ENCODE measurements around the gene NUP155. TPM values are rescaled to one million over a fixed set of nuclear protein-coding genes. Genes with fewer than 3 reads are reported as not detected.
"Not testable (repeated sequence)": the region's sequence is repeated elsewhere in the genome, so short reads cannot be mapped to it uniquely, and the experiment has no call there.

NUP155 gene
- polyA plus RNA-seq (ENCODE audit: insufficient read length in 4 of 4), result 10 to 100 TPM; 24.1 to 29.3 (median 27.0) TPM

DNA sequence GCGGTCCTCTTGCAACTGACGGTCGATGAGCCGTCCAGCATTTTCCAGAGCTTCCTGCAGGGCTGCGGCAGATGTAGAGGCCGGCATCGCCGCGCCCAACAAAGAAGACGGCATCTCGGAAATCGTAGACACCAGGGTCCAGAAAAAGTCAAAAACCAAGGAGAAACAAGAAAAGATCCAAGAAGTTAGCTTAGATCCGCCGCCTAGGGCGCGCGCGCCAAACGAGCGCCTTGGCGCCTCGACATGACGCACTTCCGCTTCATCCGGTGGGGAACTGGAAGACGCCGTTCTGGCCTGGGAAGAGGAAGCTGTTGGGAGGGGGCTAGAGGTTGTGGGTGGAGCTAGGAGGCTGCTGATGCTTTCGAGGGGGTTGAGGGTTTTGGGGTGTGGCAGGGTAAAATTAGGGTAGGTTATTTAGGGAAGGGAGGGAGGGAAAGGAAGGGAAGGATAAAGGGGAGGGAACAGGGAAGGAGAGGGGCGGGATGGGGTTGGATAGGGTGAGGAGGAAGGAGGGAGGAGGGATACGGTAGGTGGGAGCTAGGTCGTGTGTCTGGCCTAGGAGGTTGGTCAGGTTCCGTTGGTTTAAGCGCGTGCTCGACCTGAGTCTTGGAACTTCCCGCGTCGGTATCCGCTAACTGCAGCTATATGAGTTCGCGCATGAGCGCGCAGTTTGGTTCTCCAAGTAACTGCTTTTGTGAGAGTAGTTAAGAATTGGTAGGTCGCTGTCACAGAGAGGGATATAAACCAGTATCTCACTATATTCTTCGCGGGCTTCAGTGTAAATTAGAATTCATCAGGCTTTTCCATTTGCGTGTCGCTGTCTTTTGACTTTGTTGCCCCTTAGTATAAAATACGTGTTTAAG lies at the start of gene NUP155:
NUP155 (minus strand) TSS at position 243 of the 863 bp plus-strand sequence; CDS start at position 114, 129 bp downstream.
- DNase-seq (ENCODE audit: low read depth in 4 of 4, low spot score in 3 of 4), result peak; percentile 89 to 91 (median 90)

DNA sequence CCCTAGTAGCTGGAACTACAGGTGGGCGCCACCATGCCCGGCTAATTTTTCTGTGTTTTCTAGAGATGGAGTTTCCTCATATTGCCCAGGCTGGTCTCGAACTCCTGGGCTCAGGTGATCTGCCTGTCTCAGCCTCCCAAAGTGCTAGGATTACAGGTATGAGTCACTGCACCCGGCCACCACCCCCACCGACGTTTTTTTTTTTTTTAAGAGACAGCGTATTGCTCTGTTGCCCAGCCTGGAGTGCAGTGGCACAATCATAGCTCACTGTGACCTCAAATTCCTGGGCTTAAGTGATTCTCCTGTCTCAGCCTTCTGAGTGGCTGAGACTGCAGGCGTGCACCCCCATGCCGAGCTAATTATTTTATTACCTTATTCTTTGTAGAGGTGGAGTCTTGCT lies 46.4 kb upstream of the NUP155 start:
- DNase-seq (ENCODE audit: low read depth in 4 of 4, low spot score in 3 of 4), result no peak

DNA sequence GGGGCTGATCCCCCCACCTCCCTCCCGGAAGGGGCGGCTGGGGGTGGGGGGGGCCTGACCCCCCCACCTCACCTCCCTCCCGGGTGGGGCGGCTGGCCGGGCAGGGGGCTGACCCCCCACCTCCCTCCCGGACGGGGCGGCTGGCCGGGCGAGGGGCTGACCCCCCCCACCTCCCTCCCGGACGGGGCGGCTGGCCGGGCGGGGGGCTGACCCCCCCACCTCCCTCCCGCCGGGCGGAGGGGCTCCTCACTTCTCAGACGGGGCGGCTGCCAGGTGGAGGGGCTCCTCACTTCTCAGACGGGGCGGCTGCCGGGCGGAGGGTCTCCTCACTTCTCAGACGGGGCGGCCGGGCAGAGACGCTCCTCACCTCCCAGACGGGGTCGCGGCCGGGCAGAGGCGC lies 44.5 kb upstream of the NUP155 start:
- not testable (repeated sequence) for DNase-seq (ENCODE audit: low read depth in 4 of 4, low spot score in 3 of 4)

DNA sequence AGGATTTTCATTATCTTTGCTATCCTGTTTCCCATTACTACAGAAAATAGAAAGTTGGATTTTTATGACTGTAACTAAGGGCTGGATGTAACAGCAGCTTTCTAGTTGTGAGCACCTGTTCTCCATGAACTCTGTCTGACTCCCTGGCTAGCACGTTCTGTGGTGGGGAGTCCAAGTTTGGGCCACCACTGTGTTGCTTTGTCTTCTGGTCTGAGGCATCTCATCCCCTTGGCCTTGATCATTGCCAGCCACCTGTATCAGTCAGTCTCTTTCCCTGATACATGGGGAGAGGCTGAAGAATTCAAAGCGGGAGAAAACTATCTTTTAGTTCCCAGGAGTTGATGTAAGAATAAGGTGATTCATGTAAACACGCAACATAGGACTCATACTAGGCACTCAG lies 41.6 kb upstream of the NUP155 start:
- no peak for DNase-seq (ENCODE audit: low read depth in 4 of 4, low spot score in 3 of 4)

DNA sequence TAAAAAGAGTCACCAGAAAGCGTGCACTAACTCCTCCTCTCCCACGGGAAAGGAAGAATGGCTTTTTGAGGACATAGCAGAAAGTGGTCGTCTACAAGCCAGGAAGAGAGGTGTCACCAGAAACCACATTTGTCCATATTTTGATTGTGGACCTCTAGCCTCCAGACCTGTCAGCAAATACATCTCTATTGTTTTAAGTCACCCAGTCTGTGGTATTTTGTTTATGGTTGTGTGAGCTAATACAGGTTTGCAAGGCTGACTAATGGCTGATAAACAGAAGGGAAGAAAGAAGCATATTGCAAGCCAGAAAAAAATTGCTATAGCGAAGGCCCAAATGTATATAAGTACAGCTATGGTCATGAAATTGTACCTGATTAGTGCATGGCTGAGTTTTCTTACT lies 29.6 kb upstream of the NUP155 start:
- no peak for DNase-seq (ENCODE audit: low read depth in 4 of 4, low spot score in 3 of 4)

DNA sequence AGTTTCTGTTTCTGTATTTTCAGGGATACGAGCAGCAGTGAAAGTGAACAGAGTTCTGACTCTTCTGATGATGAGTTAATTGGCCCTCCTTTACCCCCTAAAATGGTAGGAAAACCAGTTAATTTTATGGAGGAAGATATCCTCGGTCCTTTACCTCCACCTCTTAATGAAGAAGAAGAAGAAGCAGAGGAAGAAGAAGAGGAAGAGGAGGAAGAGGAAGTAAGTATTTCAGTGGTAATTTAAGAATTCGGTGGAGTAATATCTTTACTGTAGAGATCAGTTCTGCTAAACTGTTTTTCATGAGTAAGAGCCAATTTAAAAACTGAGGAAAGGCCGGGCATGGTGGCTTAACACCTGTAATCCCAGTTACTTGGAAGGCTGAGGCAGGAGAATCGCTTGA lies 25.4 kb upstream of the NUP155 start:
- DNase-seq (ENCODE audit: low read depth in 4 of 4, low spot score in 3 of 4), result no peak

DNA sequence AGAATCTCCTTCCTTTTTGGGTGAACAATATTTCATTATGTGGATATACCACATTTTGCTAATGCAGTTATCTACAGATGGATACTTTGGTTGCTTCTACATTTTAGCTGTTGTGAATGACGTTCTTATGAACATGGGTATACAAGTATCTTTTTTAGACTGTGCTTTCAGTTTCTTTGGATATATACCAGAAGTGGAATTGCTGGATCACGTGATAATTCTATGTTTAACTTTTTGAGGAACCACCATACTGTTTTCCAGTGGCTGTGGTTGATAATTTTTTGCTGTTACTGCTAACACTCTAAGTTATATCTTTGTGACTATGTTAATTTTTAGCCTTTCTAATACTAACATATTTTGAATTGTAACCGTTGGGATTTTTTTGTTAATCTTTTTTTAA lies 20.7 kb upstream of the NUP155 start:
- DNase-seq (ENCODE audit: low read depth in 4 of 4, low spot score in 3 of 4), result no peak

DNA sequence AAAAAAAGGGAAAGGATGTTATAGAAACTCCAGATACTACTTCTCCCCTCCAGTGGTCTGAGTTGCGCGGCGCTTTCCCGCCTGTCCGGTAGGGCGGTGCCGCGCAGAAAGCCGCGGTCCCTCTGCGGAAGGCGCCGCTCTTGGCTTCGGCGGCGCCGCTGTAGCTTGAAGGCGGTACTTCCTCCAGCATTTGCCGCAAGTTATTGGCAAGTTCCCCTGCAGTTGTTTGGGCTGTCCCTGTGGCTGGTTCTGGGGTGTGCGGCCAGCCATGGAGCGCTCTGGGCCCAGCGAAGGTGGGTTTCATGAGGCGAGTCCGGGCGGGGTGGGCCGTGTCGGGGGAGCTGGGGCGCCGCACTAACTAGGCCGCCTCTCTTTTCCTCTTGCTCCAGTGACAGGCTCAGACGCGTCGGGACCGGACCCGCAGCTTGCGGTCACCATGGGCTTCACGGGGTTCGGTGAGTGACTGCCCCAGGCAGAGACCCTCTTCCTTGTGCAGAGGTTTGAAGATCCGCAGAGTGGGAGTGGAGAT lies 8.3 kb upstream of the NUP155 start, which contains the start of gene WDR70:
WDR70 (plus strand) TSS at position 219 of the 529 bp plus-strand sequence; CDS start at position 269, 50 bp downstream.
- DNase-seq (ENCODE audit: low read depth in 4 of 4, low spot score in 3 of 4), result peak; percentile 62 to 70 (median 68)

DNA sequence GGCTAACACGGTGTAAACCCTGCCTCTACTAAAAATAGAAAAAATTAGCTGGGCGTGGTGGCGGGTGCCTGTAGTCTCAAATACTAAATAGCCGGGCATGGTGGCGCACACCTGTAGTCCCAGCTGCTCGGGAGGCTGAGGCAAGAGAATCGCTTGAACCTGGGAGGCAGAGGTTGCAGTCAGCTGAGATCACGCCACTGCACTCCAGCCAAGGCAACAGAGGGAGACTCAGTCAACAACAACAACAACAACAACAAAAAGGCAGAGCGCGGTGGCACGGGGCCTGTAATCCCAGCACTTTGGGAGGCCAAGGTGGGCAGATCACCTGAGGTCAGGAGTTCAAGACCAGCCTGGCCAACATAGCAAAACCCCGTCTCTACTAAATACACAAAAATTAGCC lies 7.2 kb upstream of the NUP155 start:
- DNase-seq (ENCODE audit: low read depth in 4 of 4, low spot score in 3 of 4), result not testable (repeated sequence)

DNA sequence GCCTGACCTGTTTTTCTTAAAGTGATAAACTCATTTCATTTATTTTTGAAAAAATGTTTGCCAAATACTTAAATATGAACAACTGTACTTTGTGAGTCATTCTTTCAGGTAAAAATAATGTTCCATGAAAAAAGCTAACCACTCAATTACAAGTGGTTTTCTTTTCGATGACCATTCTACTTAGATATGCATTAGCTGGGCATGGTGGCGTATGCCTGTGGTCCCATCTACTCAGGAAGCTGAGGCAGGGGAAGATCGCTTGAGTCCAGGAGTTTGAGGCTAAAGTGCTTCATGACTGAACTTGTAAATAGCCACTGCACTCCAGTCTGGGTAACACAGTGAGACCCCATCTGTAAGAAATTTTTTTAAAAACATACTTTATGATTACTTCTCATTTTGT lies 4.2 kb upstream of the NUP155 start:
- DNase-seq (ENCODE audit: low read depth in 4 of 4, low spot score in 3 of 4), result no peak

DNA sequence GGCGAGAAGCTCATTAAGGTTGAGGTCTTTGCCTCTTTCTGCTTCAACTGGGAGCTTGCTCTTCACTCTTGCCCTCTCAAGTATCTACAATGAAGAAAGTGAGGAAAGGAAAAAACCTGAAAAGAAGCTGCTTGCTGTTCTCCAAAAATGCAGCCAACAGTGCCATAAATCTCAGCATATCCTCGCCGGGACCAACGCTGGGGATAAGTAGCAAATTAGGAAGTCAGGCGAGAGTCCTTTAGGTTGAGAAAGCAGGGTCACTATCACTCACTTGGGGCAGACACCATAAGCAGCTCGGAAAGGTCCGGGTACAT lies 399 bp downstream of the NUP155 start:
- DNase-seq (ENCODE audit: low read depth in 4 of 4, low spot score in 3 of 4), result no peak

DNA sequence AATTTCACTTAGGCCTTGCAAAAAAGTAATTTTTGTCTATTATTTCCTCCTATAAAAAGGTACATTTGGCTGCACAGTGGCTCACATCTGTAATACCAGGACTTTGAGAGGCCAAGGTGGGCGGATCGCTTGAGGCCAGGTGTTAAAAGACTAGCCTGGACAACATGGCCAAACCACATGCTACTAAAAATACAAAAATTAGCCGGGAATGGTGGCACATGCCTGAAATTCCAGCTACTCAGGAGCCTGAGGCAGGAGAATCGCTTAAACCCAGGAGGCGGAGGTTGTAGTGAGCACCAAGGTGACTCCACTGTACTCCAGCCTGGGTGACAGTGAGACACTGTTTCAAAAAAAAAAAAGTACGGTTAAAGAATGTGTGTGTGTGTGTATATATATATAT lies 15.7 kb downstream of the NUP155 start:
- DNase-seq (ENCODE audit: low read depth in 4 of 4, low spot score in 3 of 4), result no peak

DNA sequence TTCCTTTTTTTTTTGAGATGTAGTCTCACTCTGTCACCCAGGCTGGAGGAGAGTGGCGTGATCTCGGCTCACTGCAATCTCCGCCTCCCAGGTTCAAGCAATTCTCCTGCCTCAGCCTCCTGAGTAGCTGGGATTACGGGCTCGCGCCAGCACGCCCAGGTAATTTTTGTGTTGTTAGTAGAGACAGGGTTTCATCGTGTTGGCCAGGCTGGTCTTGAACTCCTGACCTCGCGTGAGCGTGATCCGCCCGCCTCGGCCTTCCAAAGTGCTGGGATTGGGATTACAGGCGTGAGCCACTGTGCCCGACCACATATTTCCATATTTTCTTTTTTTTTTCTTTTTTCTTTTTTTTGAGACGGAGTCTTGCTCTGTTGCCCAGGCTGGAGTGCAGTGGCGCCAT lies 28.2 kb downstream of the NUP155 start:
- DNase-seq (ENCODE audit: low read depth in 4 of 4, low spot score in 3 of 4), result not testable (repeated sequence)

DNA sequence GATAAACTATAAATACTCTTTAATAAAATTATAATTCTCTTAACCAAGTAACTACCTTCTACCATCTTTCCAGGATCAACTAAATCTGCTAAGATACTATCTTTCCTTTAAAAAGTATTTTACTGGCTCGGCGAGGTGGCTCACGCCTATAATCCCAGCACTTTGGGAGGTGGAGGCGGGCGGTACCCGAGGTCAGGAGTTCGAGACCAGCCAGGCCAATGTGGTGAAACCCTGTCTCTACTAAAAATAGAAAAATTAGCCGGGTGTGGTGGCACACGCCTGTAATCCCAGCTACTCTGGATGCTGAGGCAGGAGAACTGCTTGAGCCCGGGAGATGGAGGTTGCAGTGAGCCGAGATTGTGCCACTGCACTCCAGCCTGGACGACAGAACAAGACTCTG lies 36.2 kb downstream of the NUP155 start:
- DNase-seq (ENCODE audit: low read depth in 4 of 4, low spot score in 3 of 4), result not testable (repeated sequence)

DNA sequence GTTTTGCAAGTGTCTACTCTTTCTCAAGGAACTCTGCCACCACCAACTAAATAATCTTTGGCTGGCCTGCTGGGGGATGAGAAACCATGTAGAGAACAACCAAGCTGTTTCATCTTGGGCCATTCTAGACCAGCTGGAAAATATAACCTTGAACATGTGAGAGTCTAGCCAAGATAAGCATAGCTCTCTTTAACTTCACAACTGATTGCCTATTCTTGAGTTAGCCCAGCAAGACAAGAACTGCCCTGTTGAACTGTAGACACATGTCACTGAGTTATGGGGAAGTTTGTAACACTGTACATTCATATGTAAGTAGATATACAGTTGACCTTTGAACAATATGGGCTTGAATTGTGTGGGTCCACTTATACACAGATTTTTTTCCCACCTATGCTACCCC lies 44.4 kb downstream of the NUP155 start:
- no peak for DNase-seq (ENCODE audit: low read depth in 4 of 4, low spot score in 3 of 4)

DNA sequence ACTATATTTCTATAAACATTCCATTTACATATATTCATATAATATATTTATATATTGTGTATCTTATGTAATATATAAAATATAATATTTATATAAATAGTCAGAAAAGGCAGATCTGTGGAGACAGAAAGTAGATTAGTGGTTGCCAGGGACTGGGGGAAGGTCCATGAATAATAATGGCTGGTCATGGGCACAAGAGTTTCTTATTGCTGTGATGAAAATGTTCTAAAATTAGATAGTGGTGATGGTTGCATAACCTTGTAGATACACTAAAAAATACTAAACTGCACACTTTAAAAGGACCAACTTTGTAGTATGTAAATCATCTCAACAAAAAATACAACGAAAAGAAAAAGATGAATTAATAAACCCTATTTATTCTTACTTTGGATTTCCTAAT lies 47.3 kb downstream of the NUP155 start:
- DNase-seq (ENCODE audit: low read depth in 4 of 4, low spot score in 3 of 4), result no peak

DNA sequence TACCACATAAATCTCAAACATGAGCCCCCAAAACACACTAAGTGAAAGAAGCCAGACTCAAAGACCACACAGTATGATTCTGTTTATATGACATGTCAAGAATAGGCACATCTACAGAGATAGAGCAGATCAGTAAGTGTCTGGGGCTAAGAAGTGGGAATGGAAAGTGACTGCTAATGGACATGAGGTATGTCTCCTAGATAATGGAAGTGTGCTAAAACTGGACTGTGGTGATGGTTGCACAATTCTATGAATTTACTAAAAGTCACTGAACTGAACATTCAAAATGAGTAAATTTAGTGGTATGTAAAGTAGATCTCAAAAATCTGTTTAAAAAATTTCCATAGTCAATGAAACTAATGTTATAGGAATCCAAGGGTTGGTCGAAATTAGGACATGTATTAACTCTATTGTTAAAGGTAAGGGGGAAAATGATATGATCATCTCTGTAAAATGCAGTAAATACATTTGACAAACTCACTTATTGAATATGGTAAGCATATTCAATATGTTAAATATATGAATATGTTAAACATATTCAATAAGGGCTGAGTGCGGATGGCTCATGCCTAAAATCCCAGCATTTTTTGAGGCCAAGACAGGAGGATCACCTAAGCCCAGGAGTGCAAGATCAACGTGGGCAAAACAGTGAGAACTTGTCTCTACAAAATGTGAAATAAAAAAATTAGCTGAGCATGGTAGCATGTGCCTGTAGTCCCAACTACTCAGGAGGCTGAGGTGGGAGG lies 51.7 kb downstream of the NUP155 start:
- DNase-seq (ENCODE audit: low read depth in 4 of 4, low spot score in 3 of 4), result no peak

DNA sequence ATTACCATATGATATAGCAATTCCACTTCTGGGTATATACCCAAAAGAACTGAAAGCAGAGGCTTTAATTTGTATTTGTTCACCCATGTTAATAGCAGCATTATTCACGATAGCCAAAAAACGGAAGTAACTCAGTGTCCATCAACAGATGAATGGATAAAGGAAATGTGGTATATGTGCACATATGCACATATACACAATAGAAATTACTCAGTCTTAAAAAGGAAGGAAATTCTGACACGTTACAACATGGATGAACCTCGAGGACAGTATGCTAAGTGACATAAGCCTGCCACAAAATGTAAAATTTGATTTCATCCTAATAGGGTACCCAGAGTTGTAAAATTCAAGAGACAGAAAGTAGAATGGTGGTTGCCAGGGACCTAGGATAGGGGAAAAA lies 54.9 kb downstream of the NUP155 start:
- DNase-seq (ENCODE audit: low read depth in 4 of 4, low spot score in 3 of 4), result no peak

DNA sequence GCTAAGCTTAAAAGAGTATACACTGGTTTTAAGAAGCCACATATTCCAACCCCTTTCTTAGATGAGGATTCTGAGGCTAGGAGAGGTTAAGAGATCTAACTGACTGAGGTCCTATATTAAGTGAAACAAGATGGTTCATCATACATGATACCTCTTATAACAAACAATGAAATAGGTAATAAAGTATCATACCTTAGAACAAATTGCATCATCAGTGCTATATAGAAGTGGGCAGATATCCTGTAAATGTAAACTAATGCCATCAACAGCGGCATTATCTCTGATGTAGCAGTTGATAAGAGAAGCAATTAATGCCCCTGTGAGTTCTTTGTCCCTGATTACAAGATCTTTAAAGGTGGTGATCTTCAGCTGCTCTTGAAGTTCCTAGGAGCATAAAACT lies 60.5 kb downstream of the NUP155 start:
- DNase-seq (ENCODE audit: low read depth in 4 of 4, low spot score in 3 of 4), result no peak

DNA sequence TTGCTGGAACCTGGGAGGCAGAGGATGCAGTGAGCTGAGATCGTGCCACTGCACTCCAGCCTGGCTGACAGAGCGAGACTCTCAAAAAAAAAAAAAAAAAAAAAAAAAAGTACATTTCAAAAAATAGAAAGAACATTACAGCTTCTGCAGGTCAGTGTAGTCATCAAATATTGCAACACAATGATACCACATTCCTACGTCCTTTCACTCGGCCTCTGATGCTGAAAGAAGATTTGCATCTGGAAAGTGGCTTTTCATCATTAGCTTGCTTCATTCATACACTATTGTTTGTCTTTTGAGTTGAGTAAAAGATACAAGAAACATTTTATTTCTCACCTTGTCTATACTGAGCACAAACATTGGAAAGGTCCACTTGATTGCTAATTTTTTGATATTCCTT lies 62.1 kb downstream of the NUP155 start:
- no peak for DNase-seq (ENCODE audit: low read depth in 4 of 4, low spot score in 3 of 4)

DNA sequence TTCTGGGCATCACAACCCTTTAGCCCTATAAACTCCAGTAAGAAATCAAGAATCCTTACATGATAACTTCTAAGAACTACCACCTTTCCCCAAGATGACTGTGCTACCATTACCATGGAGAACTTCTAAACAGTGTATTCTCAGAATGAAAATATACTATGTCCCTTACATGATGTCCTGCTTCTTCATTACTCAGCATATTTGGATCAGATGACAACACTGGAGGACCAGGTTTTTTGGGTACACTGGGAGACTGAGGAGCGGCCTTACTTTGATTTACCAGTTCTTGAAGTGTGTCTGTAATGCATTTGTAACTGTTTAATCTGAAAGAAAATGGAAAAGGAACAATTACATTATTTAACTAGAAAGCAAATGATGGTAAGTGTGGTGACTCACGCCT lies 66.0 kb downstream of the NUP155 start:
- DNase-seq (ENCODE audit: low read depth in 4 of 4, low spot score in 3 of 4), result no peak

DNA sequence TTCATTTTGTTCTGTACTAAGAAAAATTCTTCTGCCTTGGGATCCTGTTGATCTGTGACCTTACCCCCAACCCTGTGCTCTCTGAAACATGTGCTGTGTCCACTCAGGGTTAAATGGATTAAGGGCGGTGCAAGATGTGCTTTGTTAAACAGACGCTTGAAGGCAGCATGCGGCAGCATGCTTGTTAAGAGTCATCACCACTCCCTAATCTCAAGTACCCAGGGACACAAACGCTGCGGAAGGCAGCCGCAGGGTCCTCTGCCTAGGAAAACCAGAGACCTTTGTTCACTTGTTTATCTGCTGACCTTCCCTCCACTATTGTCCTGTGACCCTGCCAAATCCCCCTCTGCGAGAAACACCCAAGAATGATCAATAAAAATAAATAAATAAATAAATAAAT lies 74.6 kb downstream of the NUP155 start:
- not testable (repeated sequence) for DNase-seq (ENCODE audit: low read depth in 4 of 4, low spot score in 3 of 4)

Data from right renal pelvis (tissue), 4 donors.